Memory B cell (primary cell): ENCODE data around the gene PDZK1.
A peak's percentile ranks its signal among the peaks of the same experiment; 100 is the strongest.
"Not testable (repeated sequence)": the region's sequence is repeated elsewhere in the genome, so short reads cannot be mapped to it uniquely, and the experiment has no call there.

Source experiments
- ATAC-seq: fragments of 150-1000 bp; cut with Tn5 transposase; 2 replicates; pipeline ENCODE4 v1.10.0; 2021; ENCODE audit warnings: low read depth, mild to moderate bottlenecking, moderate library complexity
- DNase-seq, 2 donors: peaks; one replicate each; pipeline ENCODE4 v3.0.0; 2022; ENCODE audit warnings: low spot score in 2 of 2
- H3K27ac Mint-ChIP-seq: one replicate; pipeline ENCODE4 v1.8.0; 2022; ENCODE audit warnings: mild to moderate bottlenecking, moderate library complexity, mixed read lengths
- H3K27me3 Mint-ChIP-seq: one replicate; pipeline ENCODE4 v1.8.0; 2022; ENCODE audit warnings: mixed read lengths
- H3K36me3 Mint-ChIP-seq: one replicate; pipeline ENCODE4 v1.8.0; 2022; ENCODE audit warnings: mild to moderate bottlenecking, mixed read lengths
- H3K4me1 Mint-ChIP-seq: one replicate; pipeline ENCODE4 v1.8.0; 2022; ENCODE audit warnings: mixed read lengths
- H3K4me3 Mint-ChIP-seq: one replicate; pipeline ENCODE4 v1.8.0; 2022; ENCODE audit warnings: mild to moderate bottlenecking, moderate library complexity, mixed read lengths
- H3K9me3 Mint-ChIP-seq: one replicate; pipeline ENCODE4 v1.8.0; 2022; ENCODE audit warnings: mixed read lengths

The PDZK1 gene

DNA sequence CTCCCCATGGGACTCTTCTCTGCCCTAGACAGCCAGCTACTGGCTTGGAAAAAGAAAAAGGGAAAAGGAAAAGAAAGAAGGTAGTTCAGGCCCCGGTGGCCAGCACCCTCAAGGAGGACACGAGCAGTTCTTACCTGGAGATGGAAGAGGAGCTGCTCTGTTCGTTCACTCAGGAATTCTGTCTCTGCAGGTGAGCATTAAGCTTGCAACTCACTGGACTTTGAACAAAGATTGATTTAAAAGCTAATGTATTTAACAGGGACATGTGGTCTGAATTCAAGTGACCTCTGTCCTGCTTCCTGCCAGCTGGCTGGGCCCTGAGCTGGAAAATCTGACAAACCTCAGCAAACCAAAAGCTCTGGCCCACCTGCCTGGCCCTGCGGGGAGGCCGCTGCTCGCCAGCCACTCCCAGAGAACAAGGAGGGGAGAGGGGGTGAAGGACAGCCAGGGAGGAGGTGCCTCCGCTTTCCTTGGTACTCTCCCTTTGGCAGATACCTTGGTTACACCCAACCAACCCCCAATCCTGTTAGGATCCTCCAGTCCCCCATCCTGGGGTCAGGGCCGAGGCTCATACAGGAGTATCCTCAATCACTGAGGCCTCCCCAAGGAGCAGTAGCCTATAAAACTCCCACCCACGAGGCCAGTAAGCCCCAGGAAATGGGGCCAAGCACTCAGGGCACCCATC is at the start of gene PDZK1:
TSS of gene PDZK1 (minus strand) at position 186 of the 685 bp plus-strand sequence. CDS start 19,347 bp downstream, outside the sequence.
- peaks cover 4% of the 10 kb centered on the region for H3K36me3 Mint-ChIP-seq
- ATAC-seq (no peak), DNase-seq (no peak)
- H3K9me3 Mint-ChIP-seq, result peaks cover 2% of the 10 kb centered on the region
- H3K4me1 Mint-ChIP-seq, result no peaks in the 10 kb centered on the region
- peaks cover 3% of the 10 kb centered on the region for H3K27me3 Mint-ChIP-seq
- H3K4me3 Mint-ChIP-seq, result no peak within 1 kb of the TSS
- H3K27ac Mint-ChIP-seq, result no peak within 1 kb of the TSS

DNA sequence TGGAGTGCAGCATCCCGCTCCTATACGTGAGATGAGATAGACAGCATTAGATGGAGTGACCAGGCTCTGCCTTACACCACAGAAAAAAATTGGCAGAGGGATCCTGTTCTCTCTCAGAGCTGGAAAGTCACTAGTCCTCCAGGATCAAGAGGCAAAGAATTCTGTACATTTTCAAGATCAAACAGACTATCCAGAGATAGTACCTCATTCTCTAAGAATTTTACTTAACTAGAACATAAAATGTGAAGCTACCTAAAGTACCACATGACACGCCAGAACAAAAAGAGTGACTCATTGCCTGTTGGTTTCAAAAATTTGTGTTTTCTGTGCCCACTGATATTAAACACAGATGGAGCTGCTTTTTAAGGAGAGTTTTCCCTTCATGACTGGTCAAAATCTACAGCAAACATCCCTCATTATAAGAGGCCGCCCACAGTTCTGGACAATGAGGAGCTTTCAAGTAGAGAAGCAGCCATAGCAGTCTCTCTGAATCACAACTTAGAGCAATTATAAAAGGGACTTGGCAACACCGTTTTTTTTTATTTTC is 44.4 kb upstream of the PDZK1 start:
- ATAC-seq (no peak), DNase-seq (no peak)
- no peaks in the 10 kb centered on the region for H3K9me3 Mint-ChIP-seq
- H3K4me1 Mint-ChIP-seq, result peaks cover 4% of the 10 kb centered on the region
- no peaks in the 10 kb centered on the region for H3K27me3 Mint-ChIP-seq
- no peak overlapping the region for H3K4me3 Mint-ChIP-seq
- peaks cover 33% of the 10 kb centered on the region for H3K36me3 Mint-ChIP-seq
- H3K27ac Mint-ChIP-seq, result no peak overlapping the region

DNA sequence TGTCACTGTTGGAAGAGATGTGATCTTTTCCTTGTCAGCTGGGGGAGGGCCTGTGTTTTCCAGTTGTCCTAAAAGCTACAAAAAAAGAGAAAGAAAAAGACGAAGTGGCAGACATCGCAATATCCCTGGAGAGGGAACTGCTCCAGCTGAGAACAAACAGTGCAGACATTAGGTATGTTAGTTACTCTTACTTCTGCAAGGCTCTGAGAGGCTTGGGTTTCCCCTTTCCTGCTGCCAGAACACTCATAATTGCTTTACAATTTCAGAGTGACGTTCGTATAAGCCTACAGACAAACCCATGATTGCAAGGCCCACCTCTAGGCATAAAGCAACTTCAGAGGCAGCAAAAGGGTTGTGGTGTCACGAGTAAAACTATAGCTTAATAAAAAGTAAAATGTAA is 43.3 kb upstream of the PDZK1 start:
- ATAC-seq (no peak), DNase-seq (no peak)
- Mint-ChIP-seq H3K27ac (no peak overlapping the region), H3K4me3 (no peak overlapping the region), H3K36me3 (peaks cover 33% of the 10 kb centered on the region), H3K9me3 (no peaks in the 10 kb centered on the region), H3K4me1 (peaks cover 4% of the 10 kb centered on the region), H3K27me3 (no peaks in the 10 kb centered on the region)

DNA sequence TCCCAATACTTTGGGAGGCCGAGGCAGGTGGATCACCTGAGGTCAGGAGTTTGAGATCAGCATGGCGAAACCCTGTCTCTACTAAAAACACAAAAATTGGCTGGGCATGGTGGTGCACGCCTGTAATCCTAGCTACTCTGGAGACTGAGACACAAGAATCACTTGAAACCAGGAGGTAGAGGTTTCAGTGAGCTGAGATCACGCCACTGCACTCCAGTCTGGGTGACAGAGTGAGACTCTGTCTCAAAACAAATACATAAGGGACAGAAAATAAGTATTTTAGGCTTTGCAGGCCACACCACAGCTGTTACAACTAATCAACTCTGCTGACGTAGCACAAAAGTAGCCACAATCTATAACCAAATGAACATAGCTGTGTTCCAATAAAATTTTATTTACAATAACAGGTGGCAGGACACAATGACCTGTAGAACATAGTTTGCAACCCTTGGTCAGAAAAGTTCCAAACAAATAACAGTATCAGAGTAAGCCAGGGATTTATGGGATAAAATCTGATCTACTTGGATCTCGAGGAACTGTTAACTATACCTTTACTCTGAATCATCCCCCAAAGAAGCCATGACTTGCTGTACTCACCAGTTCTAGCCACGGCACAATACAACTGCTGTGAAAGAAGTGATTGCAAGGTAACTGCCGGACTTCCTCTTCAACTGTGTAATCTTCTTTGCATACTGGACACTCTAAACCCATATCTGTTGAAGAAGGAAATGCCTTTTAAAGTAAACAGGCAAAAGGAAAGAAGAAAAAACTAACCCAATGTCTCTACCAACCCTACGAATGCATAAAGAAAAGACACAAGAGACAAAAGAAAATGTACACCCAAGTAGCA is 40.5 kb upstream of the PDZK1 start:
- H3K4me1 Mint-ChIP-seq, result peaks cover 4% of the 10 kb centered on the region
- no peak overlapping the region for H3K4me3 Mint-ChIP-seq
- DNase-seq (no peak), ATAC-seq (no peak)
- peaks cover 45% of the 10 kb centered on the region for H3K36me3 Mint-ChIP-seq
- no peak overlapping the region for H3K27ac Mint-ChIP-seq
- no peaks in the 10 kb centered on the region for H3K9me3 Mint-ChIP-seq
- no peaks in the 10 kb centered on the region for H3K27me3 Mint-ChIP-seq

DNA sequence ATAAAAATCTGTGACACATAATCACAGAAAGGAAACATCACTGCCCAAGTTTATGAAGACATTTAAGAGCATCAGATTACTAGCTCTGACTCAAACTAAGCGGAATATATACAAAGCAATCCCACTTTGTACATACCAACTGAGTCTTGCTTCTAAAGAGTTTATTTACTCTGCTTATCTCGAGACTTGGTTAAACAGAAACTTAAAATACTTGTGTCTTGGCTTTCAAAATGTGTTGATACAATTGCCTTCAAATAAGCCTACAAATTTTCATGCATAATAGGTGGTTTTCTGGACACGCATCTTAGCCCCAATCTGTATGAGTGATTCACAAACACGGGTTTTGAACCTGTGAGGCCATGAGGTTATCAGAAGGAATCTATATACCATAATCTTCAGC is 33.1 kb upstream of the PDZK1 start:
- no peak for DNase-seq
- Mint-ChIP-seq H3K27ac (no peak overlapping the region), H3K9me3 (no peaks in the 10 kb centered on the region), H3K4me3 (no peak overlapping the region), H3K27me3 (no peaks in the 10 kb centered on the region), H3K4me1 (no peaks in the 10 kb centered on the region), H3K36me3 (peaks cover 31% of the 10 kb centered on the region)
- ATAC-seq, result no peak

DNA sequence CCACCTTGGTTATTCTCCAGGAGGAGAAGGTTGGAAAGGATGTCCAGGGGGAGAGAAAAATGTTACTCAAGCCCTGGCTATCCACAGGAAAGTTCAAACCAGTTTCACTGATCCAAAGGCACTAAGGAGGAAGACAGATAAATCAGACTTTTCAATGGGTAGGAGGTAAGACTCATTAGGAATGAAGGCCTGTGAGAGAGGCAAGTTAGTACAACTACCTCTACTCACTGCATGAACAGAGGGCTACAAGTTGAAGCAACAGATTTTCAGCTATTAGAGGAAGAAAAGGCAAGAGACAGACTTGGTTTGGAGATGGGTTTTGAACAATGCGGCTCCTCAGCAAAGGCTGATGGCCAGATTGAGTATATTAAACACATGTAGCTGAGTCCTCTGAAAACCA is 29.0 kb upstream of the PDZK1 start:
- ATAC-seq (no peak), DNase-seq (no peak)
- Mint-ChIP-seq H3K4me3 (no peak overlapping the region), H3K27me3 (no peaks in the 10 kb centered on the region), H3K27ac (no peak overlapping the region), H3K36me3 (peaks cover 2% of the 10 kb centered on the region), H3K4me1 (peaks cover 2% of the 10 kb centered on the region), H3K9me3 (no peaks in the 10 kb centered on the region)

DNA sequence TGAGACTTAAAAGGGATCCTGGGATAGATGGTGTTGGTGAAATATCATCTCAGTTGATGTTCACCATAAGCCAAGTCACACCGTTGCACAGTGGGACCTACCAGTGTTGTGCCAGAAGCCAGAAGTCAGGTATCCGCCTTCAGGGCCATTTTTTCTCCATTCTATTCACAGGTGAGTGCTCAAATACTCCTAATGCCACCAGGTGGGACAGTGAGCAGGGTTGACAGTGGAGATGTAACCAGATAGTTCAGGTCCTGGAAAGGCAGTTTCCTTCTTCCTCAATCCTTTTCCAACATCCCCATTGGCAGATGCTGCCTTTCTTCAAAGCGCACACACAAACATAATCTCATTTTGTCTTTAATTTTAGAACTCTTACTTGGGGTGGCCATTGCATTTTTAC is 23.7 kb upstream of the PDZK1 start:
- no peak for DNase-seq
- no peak for ATAC-seq
- H3K4me3 Mint-ChIP-seq, result no peak overlapping the region
- no peaks in the 10 kb centered on the region for H3K36me3 Mint-ChIP-seq
- peaks cover 2% of the 10 kb centered on the region for H3K4me1 Mint-ChIP-seq
- no peak overlapping the region for H3K27ac Mint-ChIP-seq
- no peaks in the 10 kb centered on the region for H3K27me3 Mint-ChIP-seq
- H3K9me3 Mint-ChIP-seq, result no peaks in the 10 kb centered on the region

DNA sequence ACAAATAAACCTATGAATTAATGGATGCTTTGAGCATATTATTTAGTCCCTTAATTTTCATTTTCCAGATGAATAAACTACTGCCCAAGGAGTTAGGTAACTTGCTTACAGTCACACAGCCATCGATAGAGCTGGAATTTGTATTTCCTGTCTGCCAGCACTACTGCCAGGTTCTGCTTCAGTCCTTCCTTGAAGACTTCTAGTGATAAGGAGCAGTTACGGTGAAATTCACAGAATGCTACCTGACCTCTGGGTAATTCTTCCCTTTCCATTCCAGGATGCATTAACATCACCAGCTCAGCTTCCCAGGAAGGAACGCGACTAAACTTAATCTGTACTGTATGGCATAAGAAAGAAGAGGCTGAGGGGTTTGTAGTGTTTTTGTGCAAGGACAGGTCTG is 23.3 kb upstream of the PDZK1 start:
- Mint-ChIP-seq H3K27ac (no peak overlapping the region), H3K36me3 (no peaks in the 10 kb centered on the region), H3K27me3 (no peaks in the 10 kb centered on the region), H3K4me1 (peaks cover 2% of the 10 kb centered on the region), H3K4me3 (no peak overlapping the region), H3K9me3 (no peaks in the 10 kb centered on the region)
- ATAC-seq (no peak), DNase-seq (no peak)

DNA sequence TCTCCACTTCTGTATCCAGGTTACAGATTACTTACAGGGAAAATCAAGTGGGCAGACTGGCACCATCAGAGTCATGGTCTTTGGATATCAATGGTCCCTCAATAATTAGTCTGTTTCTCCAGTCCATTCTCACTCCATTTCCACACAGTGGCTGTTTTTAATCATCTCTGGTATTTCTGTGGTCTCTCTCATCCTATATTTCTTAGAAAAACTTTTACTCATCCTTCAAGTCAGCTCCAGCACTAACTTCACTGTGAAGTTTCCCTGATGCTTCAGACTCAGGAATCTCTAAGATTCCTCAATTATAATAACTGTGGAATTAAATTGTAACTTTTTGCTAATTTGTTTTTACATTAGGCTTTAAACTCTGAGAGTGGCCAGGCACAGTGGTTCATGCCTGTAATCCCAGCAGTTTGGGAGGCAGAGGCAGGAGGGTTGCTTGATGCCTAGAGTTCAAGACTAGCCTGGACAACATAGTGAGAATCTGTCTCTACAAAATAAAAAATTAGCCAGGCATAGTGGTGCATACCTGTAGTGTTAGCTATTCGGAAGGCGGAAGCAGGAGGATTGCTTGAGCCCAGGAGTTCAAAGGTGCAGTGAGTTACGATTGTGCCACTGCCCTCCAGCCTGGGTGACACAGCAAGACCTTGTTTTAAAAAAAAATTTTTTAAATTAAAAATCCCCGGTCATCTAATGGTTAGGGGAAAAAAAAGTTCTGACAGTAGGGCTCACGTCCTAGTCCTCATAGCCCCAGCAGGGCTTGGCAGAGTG is 22.7 kb upstream of the PDZK1 start:
- ATAC-seq (no peak), DNase-seq (no peak)
- Mint-ChIP-seq H3K4me3 (no peak overlapping the region), H3K27ac (no peak overlapping the region), H3K4me1 (peaks cover 2% of the 10 kb centered on the region), H3K36me3 (no peaks in the 10 kb centered on the region), H3K27me3 (no peaks in the 10 kb centered on the region), H3K9me3 (no peaks in the 10 kb centered on the region)

DNA sequence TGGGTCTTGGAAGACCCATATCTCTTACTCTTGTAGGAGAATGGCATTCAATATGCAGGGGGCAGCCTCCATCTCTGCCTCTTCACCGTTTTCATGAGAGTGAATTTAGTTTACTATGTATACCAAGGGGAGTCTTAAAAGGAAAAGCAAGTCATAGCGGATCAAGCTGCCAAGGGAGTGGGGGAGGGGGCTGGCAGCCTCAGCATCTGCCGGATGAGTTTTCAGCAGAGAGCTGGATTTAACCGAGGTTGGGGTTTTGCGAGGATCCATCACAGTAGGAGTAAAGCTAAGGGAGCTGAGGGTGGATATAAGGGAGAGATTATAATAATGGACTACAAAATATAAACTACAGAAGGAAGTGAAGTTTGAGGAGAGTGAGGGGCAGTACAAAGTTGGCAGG is 22.0 kb upstream of the PDZK1 start:
- Mint-ChIP-seq H3K27me3 (no peaks in the 10 kb centered on the region), H3K4me1 (peaks cover 2% of the 10 kb centered on the region), H3K36me3 (no peaks in the 10 kb centered on the region), H3K27ac (no peak overlapping the region), H3K9me3 (no peaks in the 10 kb centered on the region), H3K4me3 (no peak overlapping the region)
- no peak for ATAC-seq
- no peak for DNase-seq

DNA sequence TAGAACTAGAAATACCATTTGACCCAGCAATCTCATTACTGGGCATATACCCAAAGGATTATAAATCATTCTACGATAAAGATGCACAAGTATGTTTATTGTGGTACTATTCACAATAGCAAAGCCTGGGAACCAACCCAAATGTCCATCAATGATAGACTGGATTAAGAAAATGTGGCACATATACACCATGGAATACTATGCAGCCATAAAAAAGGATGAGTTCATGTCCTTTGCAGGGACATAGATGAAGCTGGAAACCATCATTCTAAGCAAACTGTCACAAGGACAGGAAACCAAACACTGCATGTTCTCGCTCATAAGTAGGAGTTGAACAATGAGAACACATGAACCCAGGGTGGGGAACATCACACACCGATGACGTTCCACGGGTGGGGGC is 19.0 kb upstream of the PDZK1 start:
- H3K9me3 Mint-ChIP-seq, H3K27me3 Mint-ChIP-seq, H3K4me1 Mint-ChIP-seq, H3K27ac Mint-ChIP-seq, ATAC-seq, H3K36me3 Mint-ChIP-seq, DNase-seq, H3K4me3 Mint-ChIP-seq: not testable (repeated sequence)

DNA sequence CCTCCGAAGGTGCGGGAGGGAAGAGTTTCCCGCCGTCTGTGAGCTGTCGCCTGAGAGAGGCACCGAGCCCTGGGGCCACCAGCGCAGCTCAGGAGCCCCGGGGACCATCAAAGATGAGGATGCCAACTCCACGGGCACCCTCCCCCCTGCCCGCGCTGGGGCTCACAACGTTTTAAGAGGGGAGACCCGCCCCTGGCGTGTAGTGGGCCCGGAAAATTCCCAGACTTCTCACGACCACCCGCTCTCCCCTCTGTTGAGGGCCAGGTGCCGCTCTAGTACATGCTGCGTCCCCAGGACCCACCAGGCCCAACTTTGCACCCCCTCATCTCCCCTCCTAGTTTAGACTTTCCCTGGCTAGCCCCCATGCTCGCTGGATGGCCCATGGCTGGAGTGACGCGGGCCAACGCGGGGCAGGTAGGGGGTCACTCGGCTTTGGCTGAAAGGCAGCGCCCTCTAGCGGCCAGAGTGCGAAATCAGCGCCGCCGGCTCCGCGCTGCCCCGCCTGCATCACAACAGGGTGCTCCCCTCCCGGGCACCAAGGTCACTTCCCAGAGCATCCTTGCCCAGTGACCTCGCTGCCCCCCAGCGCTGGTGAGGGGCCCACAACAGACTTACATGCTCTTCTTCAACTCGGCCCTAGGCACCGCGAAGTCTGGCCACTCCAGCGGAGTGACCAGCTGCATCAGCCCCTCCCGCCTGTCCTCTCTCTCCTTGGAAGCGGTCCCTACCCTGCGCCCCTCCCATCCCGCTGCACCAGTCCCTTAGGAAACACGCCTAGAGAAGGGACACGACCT is 13.9 kb upstream of the PDZK1 start:
- DNase-seq (peak; percentile 76 to 85), ATAC-seq (peak; percentile 96)
- Mint-ChIP-seq H3K36me3 (no peaks in the 10 kb centered on the region), H3K4me3 (peak overlapping the region; percentile 66), H3K27me3 (peaks cover 5% of the 10 kb centered on the region), H3K9me3 (no peaks in the 10 kb centered on the region), H3K4me1 (peaks cover 4% of the 10 kb centered on the region), H3K27ac (peak overlapping the region; percentile 8)

DNA sequence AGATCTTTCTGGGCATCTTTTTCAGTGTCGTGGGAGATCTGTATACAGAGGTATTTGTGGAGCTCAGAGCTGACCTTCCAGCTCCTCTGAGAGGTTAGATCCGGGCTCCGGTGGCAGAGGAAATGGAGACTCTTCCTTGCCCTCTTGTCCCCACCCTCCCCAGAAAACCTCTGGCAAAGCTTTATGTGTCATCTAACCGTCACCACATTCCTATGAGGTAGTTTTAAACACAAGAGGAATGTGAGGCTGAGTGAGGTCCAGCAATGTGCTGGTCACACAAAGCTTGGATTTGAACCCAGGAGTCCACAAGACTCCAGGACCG is 13.3 kb upstream of the PDZK1 start:
- Mint-ChIP-seq H3K4me3 (peak overlapping the region; percentile 60), H3K27me3 (peaks cover 5% of the 10 kb centered on the region), H3K9me3 (no peaks in the 10 kb centered on the region), H3K4me1 (peaks cover 4% of the 10 kb centered on the region), H3K36me3 (no peaks in the 10 kb centered on the region), H3K27ac (peak overlapping the region; percentile 8)
- ATAC-seq (no peak), DNase-seq (no peak)
